NCI-H226 (cell line): ENCODE results near the gene ACSL6.

Experiments
- DNase-seq: peaks from one replicate; pipeline ENCODE4 v3.0.0-alpha.2; 2015

The ACSL6 gene, protein sequence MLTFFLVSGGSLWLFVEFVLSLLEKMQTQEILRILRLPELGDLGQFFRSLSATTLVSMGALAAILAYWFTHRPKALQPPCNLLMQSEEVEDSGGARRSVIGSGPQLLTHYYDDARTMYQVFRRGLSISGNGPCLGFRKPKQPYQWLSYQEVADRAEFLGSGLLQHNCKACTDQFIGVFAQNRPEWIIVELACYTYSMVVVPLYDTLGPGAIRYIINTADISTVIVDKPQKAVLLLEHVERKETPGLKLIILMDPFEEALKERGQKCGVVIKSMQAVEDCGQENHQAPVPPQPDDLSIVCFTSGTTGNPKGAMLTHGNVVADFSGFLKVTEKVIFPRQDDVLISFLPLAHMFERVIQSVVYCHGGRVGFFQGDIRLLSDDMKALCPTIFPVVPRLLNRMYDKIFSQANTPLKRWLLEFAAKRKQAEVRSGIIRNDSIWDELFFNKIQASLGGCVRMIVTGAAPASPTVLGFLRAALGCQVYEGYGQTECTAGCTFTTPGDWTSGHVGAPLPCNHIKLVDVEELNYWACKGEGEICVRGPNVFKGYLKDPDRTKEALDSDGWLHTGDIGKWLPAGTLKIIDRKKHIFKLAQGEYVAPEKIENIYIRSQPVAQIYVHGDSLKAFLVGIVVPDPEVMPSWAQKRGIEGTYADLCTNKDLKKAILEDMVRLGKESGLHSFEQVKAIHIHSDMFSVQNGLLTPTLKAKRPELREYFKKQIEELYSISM

DNA sequence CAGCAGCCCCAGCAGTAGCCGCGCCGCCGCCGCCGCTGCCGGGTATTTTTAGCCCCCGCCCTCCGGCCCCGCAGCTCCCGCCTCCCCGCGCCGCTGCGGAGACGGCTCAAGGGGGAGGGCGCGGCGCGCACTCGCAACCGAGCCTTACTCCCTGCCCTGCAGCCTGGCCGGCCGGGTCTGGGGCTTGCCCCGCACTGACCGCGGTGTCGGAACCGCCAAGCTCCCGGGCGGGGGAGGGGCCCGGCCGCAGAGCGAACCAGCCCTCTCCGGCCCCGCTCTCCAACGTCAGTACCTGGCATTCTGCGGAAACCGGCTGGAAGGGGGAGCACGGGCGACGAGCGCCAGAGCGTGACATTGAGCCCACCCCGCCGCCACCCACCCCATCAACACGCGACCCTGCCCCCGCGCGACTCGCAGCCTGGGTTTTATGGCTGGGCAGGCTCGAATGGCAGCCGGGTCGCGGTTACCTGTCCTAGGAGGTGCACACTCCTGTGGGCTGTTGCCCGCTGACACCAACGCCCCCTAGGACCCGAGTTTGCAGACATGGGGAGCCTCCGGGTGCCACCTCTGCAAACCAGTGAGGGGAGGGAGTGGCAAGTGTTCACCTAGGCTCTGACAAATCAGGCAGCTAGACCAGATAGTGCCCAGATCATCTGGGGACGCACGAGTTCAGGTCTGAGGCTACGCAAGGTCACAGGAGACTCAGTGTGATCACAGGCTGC, at the start of gene ACSL6:
Gene ACSL6, minus strand, starts transcription at position 37 of the 722 bp plus-strand sequence. CDS start 105 bp downstream, outside the sequence.
- DNase-seq = no peak

GRCh38 chr5:132060501-132061161, 49.2 kb upstream of the ACSL6 start, which contains the start of gene IL3:
Gene IL3 (plus strand): TSS chr5:132060655. CDS start chr5:132060707, 52 bp downstream.
- DNase-seq = no peak

DNA sequence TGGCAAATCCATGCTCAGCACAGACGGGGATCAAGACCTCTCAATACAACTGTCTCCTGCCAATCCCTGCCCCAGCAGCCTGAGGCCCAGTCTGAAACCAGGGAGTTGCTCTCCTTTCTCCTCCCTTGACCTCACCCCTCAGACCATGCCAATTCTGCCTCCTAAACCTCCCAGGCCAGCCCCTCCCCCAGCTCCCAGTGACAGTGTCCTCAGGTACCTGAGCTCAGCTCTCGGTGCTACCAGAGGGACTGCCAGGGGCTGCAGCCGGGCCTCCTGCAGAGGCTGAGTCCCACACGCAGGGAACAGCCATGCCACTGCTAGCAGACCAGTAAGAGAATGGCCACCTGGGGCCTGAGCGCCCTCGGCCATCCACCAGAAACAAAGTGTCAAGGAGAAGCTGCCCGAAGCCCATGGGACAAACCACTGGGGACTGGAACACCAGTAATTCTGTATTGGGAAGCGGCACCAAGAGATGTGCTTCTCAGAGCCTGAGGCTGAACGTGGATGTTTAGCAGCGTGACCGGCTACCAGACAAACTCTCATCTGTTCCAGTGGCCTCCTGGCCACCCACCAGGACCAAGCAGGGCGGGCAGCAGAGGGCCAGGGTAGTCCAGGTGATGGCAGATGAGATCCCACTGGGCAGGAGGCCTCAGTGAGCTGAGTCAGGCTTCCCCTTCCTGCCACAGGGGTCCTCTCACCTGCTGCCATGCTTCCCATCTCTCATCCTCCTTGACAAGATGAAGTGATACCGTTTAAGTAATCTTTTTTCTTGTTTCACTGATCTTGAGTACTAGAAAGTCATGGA, 48.4 kb upstream of the ACSL6 start:
- no peak for DNase-seq

- no peak for DNase-seq
Observed at GRCh38 chr5:132059043-132059695, 47.7 kb upstream of the ACSL6 start.

DNA sequence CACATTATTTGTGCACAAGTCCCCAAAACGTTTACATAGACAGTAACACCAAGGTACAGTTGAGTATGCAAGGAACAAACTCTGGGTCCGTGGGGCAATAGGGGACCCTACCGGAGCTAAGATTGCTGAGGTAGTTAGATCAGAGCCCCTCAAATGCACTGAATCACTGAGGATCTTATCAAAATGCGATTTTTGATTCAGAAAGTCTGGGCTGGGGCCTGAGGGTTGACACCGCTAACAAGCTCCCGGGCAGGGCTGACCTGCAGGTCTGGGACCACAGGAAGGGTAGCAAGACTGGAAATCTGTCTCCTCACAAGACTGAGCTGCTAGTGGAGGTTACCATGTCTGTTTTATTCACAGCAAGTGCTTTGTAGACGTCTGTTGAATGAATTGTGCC, 47.2 kb upstream of the ACSL6 start:
- DNase-seq = no peak

- no peak for DNase-seq
Observed at GRCh38 chr5:132057498-132058255, 46.2 kb upstream of the ACSL6 start.

GRCh38 chr5:132056610-132057497, 45.4 kb upstream of the ACSL6 start:
- no peak for DNase-seq

- no peak for DNase-seq
Observed at GRCh38 chr5:132055808-132056609, 44.6 kb upstream of the ACSL6 start.

GRCh38 chr5:132055441-132055807, 44.0 kb upstream of the ACSL6 start:
- no peak for DNase-seq

DNA sequence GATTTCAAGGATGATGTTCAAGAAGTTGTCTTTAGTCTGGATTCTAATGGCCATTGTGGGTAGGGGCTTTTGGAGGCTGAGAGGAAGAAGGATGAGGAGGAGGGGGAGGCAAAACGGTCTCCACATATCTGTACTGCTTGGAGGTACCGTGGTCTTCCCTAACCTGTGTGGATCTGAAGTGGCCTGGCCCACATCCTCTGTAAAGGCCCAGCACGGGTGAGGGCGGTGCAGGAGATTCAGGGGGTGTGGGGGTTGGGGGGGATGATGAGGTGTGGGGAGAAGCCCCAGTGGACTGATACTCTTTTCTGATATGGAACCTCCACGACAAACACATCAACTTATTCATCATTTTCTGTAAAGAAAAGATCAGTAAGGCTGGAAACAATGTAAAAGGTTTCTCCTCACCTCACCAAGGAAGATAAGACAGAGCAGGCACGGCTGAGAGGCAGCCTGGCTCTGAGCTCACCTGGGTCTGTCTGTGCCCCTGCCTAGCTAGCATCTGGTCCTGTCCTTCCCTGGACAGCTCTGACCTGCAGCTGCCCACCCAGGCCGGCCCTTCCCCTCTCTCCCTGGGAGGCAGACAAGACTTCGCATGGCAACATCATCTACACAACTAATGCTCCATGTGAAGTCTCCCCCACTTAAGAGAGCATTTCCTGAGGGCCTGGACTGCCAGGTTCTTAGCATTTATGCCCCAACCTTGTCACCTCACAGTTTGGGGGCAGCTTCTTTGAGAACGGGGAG, 43.4 kb upstream of the ACSL6 start:
- DNase-seq = no peak

GRCh38 chr5:132054031-132054696, 42.7 kb upstream of the ACSL6 start:
- DNase-seq = no peak

- DNase-seq = no peak
Observed at GRCh38 chr5:132053483-132053882, 42.0 kb upstream of the ACSL6 start.

DNA sequence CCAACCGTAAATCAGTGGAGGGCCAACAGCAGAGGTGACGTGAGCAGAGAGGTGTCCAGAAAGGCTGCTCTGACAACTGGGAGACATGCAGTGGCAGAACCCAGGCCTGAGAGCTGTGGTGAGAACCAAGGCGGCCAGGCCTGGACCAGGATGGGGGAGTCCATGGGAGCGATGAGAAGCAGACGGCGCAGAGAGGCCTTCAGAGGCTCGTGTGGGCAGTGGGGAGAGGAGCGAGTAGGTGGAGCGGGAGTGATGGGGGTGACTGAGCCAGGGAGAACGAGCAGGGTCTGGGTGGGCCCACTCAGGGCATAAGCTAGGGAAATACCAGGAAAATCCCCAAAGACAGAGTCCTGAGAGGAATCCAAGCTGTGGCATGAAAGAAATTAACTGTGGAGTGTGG, 41.1 kb upstream of the ACSL6 start:
- DNase-seq = no peak

DNA sequence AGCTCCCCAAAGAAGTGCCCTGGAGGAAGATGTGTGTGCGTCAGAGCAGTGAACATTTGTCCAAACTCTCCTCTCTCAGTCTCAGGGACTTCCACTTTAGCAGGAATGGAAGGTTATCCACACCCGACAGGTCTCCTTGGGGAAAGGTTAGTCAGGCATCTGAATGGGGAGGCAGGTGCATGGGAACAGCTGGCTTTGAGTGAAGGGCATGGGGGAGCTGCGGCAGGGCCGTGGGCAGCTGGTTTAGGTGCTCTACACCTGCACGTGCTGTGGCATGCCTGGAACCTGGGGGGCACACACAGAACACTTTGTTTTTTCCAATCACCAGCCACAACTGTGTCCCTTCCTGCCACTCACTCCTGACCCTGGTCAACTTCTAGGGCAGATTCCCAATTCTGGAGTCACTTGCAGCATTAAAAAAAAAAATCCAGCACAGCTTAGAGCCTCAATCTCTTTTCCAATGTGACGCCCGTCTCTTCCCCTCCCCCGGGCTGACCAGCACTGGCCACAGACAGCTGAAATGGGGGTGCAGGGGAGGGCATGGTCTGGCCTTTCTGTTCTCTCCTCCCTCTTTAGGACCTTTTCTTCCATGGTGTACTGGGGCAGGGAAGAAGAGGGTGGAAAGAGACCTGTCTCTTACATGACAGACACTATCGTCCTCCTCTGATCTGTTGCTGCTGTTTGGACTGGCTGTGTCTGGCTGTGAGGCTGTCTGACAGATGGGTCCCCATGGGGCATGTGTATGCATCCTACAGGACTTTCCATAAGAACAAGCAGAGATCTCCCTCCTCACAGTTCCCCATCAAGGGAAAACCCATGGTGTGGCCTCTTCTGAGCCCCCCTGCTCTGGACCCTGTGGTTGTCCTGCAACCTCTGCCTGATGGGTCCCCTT, 39.4 kb upstream of the ACSL6 start:
- DNase-seq = no peak

- no peak for DNase-seq
Observed at GRCh38 chr5:132050136-132050535, 38.7 kb upstream of the ACSL6 start.

- DNase-seq = no peak
Observed at GRCh38 chr5:132049559-132049958, 38.1 kb upstream of the ACSL6 start.
